Heart right ventricle (tissue), 16 donors: ENCODE measurements around the gene CD80. TPM values are rescaled to one million over a fixed set of nuclear protein-coding genes. Genes with fewer than 3 reads are reported as not detected.
"Not testable (repeated sequence)": the region's sequence is repeated elsewhere in the genome, so short reads cannot be mapped to it uniquely, and the experiment has no call there.

Experiments
- ATAC-seq, 8 donors: fragments of 200-7000 bp; cut with Tn5 transposase; one replicate each; pipeline ENCODE4 v1.9.1; 2020; ENCODE audit warnings: mild to moderate bottlenecking in 8 of 8, moderate library complexity in 8 of 8, moderate number of reproducible peaks in 1 of 8
- DNase-seq, 2 donors: peaks; one replicate each; pipeline ENCODE4 v3.0.0-alpha.2; 2020
- H3K27ac ChIP-seq, 10 donors: fragments of 200-600 bp; sonication (generic) in 2 of 10; one replicate each; pipeline versions ENCODE4 v1.5.0 to v1.8.0; 2020 to 2022; ENCODE audit warnings: mild to moderate bottlenecking in 3 of 10
- H3K27me3 ChIP-seq, 7 donors: fragments of 200-600 bp; one replicate each; pipeline ENCODE4 v1.8.0; 2021 to 2022; ENCODE audit warnings: mild to moderate bottlenecking in 2 of 7
- H3K36me3 ChIP-seq, 9 donors: fragments of 200-600 bp; sonication (generic) in 1 of 9; one replicate each; pipeline versions ENCODE4 v1.5.0 to v1.8.0; 2020 to 2022; ENCODE audit warnings: mild to moderate bottlenecking in 2 of 9
- H3K4me1 ChIP-seq, 9 donors: fragments of 200-600 bp; sonication (generic) in 1 of 9; one replicate each; pipeline versions ENCODE4 v1.5.0 to v1.8.0; 2020 to 2022; ENCODE audit warnings: mild to moderate bottlenecking in 4 of 9
- H3K4me3 ChIP-seq, 10 donors: fragments of 200-600 bp; sonication (generic) in 2 of 10; one replicate each; pipeline versions ENCODE4 v1.5.0 to v1.8.0; 2020 to 2022; ENCODE audit warnings: mild to moderate bottlenecking in 7 of 10, moderate library complexity in 2 of 10
- H3K9me3 ChIP-seq, 11 donors: fragments of 200-600 bp in 10 of 11; sonication (generic) in 2 of 11; one replicate each; pipeline versions ENCODE4 v1.5.0 to v1.8.0; 2013 to 2022; ENCODE audit warnings: mild to moderate bottlenecking in 2 of 11, control low read depth in 1 of 11, moderate library complexity in 1 of 11
- WGBS, 2 donors: extraction: QIAGEN DNeasy Blood & Tissue Kit; methylation state at CpG; one replicate each; pipeline ENCODE4 v1.1.7; 2013; ENCODE audit warnings: inconsistent platforms in 1 of 2; 5-methylcytosine and 5-hydroxymethylcytosine counted together
- intact Hi-C, 10 donors: fragments of 100-400 bp; cut with DNase I; formaldehyde crosslinking; loops; one replicate each; pipeline versions ENCODE4 v1.11.1 to v1.14.2; 2022
- polyA plus RNA-seq, 2 donors: library from polyadenylated mRNA; stranded (reverse); fragments of 200-250 nt; gene quantifications; one replicate each; pipeline ENCODE4 v1.2.3, GENCODE V29; 2013
- total RNA-seq, 10 donors: library from RNA; stranded (reverse); fragmentation: NEBNext Ultra II Directional in 3 of 10; extraction: Animal tissue kit (Norgen Biotek cat#: 25700) in 3 of 10; gene quantifications; one replicate each; pipeline versions ENCODE4 v1.2.1 to v1.2.4, GENCODE V29; 2021 to 2023
- TF ChIP-seq, protein P1 (sequence below), 9 donors: fragments of 200-600 bp; sonication (generic) in 2 of 9; IDR thresholded peaks; one replicate each; pipeline versions ENCODE4 v1.5.0 to v1.8.0; 2021 to 2022; ENCODE audit warnings: antibody characterized with exemption in 9 of 9, mild to moderate bottlenecking in 5 of 9, moderate library complexity in 1 of 9
- donor health status: Arrhythmogenic right ventricular cardiomyopathy.
- donor health status: ischemic (EF 13 %, LVEDD 7.1; RV severe dilation, severe dysfunction).
- donor health status: healthy with polysubstance abuse.
- donor health status: DM: no; HTN: yes; CAD: no.
- donor health status: DM: no; HTN: no; CAD: no.
- donor health status: ischemic (EF 25% LVEDD 6.9; RV normal size, moderate dysfunction).
- donor health status: ischemic (EF 25% LVEDD 5.7; RV mildly dilated, moderate dysfunction).
- donor health status: healthy.
- donor health status: DM: yes; HTN: yes; CAD: no.
- donor health status: Ischemic cardiomyopathy.
- donor health status: ischemic (EF 35%, LVEDD 5.7; RV mildly dilated, moderate dysfunction).
- donor health status: nonischemic (EF 11% LVEDD 7.7; RV severe dilation, severe dysfunction).
- donor health status: DM: yes; HTN: yes; CAD: no.
- donor health status: PGD.
- donor health status: ischemic (EF 29% LVEDD 5.4; RV normal size, mild dysfunction).
- donor health status: nonischemic (EF 23%, LVEDD 6.1; RV moderate dilation, normal function).

CD80 gene
- total and polyA plus RNA-seq, 12 donors = 0.01 to 1.6 (median 0.33) TPM; not detected in 6

DNA sequence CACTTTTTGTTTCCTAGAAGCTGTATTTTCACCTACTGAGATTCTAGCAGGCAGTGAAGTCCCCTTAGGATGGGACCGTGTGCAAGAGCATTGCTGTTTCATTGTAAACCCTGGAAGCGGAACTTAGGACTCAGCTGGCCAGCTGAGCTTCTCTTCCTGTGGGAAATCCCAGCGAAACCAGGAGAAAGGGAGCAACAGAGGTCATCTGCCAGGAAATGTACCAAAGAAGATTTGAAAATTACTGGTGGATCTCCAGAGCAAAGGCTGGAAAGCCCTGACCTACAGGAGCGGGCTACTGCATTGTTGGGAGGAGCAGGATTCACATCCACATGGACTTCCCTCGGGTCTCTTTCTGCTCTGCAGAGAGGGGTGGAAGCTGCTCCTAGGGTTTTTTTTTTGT is 12.3 kb upstream of the CD80 start:
- DNase-seq (peak in 1 of 2 donors; percentile 30), ATAC-seq (peak; percentile 63 to 84 (median 66))
- Histone ChIP-seq H3K4me1 (peaks cover 0 to 30% (median 11%) of the 10 kb centered on the region in 9 donors), H3K27me3 (no peaks in the 10 kb centered on the region), H3K4me3 (no peak overlapping the region), H3K27ac (peak overlapping the region; percentile 27 to 88 (median 54)), H3K9me3 (no peaks in the 10 kb centered on the region), H3K36me3 (no peaks in the 10 kb centered on the region)
- intact Hi-C loops = loop anchor here in 2 of 10 donors (2.0 to 10.0 kb wide), 2 partner anchors 47 to 103 kb away; no protein-coding TSS in a partner anchor
- TF ChIP-seq, protein P1, sequence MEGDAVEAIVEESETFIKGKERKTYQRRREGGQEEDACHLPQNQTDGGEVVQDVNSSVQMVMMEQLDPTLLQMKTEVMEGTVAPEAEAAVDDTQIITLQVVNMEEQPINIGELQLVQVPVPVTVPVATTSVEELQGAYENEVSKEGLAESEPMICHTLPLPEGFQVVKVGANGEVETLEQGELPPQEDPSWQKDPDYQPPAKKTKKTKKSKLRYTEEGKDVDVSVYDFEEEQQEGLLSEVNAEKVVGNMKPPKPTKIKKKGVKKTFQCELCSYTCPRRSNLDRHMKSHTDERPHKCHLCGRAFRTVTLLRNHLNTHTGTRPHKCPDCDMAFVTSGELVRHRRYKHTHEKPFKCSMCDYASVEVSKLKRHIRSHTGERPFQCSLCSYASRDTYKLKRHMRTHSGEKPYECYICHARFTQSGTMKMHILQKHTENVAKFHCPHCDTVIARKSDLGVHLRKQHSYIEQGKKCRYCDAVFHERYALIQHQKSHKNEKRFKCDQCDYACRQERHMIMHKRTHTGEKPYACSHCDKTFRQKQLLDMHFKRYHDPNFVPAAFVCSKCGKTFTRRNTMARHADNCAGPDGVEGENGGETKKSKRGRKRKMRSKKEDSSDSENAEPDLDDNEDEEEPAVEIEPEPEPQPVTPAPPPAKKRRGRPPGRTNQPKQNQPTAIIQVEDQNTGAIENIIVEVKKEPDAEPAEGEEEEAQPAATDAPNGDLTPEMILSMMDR (IDR thresholded peaks at IDR 0.05) = no peak
- WGBS, 2 donors = 47 to 63% methylated on average over 5 of the region's 5 CpGs

DNA sequence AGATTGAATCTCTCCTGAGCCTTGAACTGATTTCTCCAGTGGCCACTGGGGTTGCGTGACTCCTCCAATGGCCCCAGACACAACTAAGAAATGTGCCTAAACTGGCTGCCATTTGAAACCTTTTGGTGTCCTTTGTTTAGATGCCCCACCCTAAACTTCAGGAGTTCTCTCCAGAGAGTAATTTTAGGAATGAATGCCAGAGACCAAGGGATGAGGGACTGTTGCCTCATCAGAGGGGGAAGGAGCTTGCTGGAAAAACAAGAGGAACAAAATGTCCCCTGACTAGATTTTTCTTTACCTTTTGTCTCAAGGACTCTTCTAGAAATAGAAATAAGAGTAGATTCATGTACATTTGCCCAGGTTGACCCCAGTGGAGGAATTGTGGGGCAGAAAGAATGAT is 11.8 kb upstream of the CD80 start:
- TF ChIP-seq, protein P1 (IDR thresholded peaks at IDR 0.05) = no peak
- WGBS, 2 donors = 77 to 84% methylated on average over 1 of the region's 1 CpG
- H3K36me3 ChIP-seq = no peaks in the 10 kb centered on the region
- peak overlapping the region in 9 of 10 donors; percentile 30 to 88 (median 55) for H3K27ac ChIP-seq
- no peaks in the 10 kb centered on the region for H3K9me3 ChIP-seq
- no peaks in the 10 kb centered on the region for H3K27me3 ChIP-seq
- intact Hi-C loops = loop anchor here in 2 of 10 donors (2.0 to 10.0 kb wide), 2 partner anchors 46 to 104 kb away; no protein-coding TSS in a partner anchor
- H3K4me1 ChIP-seq = peaks cover 0 to 30% (median 11%) of the 10 kb centered on the region in 9 donors
- no peak overlapping the region for H3K4me3 ChIP-seq
- DNase-seq (no peak), ATAC-seq (peak in 3 of 8 donors; percentile 31 to 60 (median 38))

DNA sequence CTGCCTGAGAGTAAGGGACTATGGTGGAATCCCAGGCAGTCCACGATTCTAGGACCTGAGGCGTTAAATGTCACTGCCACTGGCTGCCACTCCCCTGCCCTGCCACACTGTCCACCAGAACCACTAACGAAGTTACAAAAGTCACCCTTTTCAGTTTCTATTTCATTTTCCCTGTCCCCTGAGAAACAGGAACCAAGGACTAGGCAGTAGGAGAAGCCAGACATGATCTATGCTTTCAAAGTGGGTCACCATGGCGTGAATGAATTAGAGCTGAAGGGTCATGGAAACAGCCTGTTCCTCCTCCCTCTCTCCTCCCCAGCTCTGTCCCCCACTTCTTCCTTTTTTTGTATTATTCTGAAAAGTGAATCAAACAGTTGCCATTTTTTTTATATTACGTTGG is 10.8 kb upstream of the CD80 start:
- H3K4me1 ChIP-seq = peaks cover 0 to 30% (median 11%) of the 10 kb centered on the region in 9 donors
- WGBS, 2 donors = 84 to 89% methylated on average over 5 of the region's 5 CpGs
- peak in 7 of 8 donors; percentile 52 to 87 (median 59) for ATAC-seq
- no peak for DNase-seq
- TF ChIP-seq, protein P1 (IDR thresholded peaks at IDR 0.05) = no peak
- no peaks in the 10 kb centered on the region for H3K9me3 ChIP-seq
- no peaks in the 10 kb centered on the region for H3K36me3 ChIP-seq
- intact Hi-C loops = loop anchor here in 2 of 10 donors (2.0 to 10.0 kb wide), 2 partner anchors 45 to 105 kb away; no protein-coding TSS in a partner anchor
- no peak overlapping the region for H3K4me3 ChIP-seq
- no peaks in the 10 kb centered on the region for H3K27me3 ChIP-seq
- peak overlapping the region in 8 of 10 donors; percentile 14 to 88 (median 60) for H3K27ac ChIP-seq

DNA sequence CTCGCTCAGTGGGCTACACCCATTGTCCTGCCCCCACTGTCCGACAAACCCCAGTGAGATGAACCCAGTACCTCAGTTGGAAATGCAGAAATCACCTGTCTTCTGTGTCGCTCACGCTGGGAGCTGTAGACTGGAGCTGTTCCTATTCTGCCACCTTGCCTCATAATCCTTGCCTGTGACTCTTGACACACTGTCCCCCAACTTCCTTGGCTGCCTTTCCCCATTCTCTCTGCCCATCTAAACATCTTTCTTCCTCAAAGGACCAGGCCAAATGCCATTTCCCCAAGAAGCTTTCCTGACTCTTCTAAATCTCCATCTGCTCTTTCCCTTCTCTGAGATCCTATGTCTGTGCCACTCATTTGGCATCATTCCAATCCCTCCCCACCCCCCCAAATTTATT is 9.7 kb upstream of the CD80 start:
- intact Hi-C loops = no loop called here
- DNase-seq (no peak), ATAC-seq (no peak)
- no peak overlapping the region for H3K4me3 ChIP-seq
- peaks cover 0 to 5% (median 0%) of the 10 kb centered on the region in 11 donors for H3K9me3 ChIP-seq
- peak overlapping the region in 1 of 10 donors; percentile 88 for H3K27ac ChIP-seq
- 88 to 95% methylated on average over 4 of the region's 4 CpGs for WGBS, 2 donors
- H3K36me3 ChIP-seq = no peaks in the 10 kb centered on the region
- H3K27me3 ChIP-seq = no peaks in the 10 kb centered on the region
- TF ChIP-seq, protein P1 (IDR thresholded peaks at IDR 0.05) = no peak
- H3K4me1 ChIP-seq = peaks cover 0 to 30% (median 11%) of the 10 kb centered on the region in 9 donors

DNA sequence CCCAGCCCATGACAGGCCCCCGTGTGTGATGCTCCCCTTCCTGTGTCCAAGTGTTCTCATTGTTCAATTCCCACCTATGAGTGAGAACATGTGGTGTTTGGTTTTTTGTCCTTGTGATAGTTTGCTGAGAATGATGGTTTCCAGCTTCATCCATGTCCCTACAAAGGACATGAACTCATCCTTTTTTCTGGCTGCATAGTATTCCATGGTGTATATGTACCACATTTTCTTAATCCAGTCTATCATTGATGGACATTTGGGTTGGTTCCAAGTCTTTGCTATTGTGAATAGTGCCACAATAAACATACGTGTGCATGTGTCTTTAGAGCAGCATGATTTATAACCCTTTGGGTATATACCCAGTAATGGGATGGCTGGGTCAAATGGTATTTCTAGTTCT is 3.9 kb upstream of the CD80 start:
- WGBS, 2 donors = 85 to 100% methylated on average over 2 of the region's 2 CpGs
- Histone ChIP-seq H3K4me1 (peaks cover 0 to 16% (median 8%) of the 10 kb centered on the region in 9 donors), H3K9me3 (peaks cover 0 to 10% (median 0%) of the 10 kb centered on the region in 11 donors)
- H3K4me3 ChIP-seq, H3K27me3 ChIP-seq, intact Hi-C loops, H3K27ac ChIP-seq, DNase-seq, H3K36me3 ChIP-seq, ATAC-seq: not testable (repeated sequence)
